Measurements from ENCODE around the gene SLC38A2.

DNA sequence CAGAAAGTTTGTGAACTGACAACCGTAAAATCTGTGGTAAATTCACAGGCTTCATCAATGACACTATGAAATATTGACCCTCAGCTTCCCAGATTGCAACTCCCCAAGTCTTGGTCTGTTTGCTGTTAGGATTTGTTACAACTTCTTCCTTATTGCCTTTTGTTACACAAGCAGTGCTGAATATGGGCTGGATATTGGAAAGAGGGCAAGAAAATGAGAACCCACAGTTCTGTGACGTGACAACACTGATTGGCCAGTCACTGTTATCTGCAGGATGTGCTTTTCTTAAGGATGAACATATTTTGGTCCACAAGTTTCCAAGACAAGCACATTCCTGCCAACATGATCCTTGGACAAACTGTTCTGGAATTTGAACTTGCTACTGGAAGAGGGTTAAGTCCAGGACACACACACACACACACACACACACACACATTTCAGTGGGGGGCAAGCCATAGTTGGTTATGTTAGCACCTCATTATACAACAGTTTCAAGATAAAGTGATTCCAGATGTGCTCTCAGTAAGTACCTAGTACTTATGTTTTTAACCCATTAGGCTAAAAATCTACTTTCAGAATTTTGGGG, 16.6 kb upstream of the SLC38A2 start:
- TF ChIP-seq, protein P1, sequence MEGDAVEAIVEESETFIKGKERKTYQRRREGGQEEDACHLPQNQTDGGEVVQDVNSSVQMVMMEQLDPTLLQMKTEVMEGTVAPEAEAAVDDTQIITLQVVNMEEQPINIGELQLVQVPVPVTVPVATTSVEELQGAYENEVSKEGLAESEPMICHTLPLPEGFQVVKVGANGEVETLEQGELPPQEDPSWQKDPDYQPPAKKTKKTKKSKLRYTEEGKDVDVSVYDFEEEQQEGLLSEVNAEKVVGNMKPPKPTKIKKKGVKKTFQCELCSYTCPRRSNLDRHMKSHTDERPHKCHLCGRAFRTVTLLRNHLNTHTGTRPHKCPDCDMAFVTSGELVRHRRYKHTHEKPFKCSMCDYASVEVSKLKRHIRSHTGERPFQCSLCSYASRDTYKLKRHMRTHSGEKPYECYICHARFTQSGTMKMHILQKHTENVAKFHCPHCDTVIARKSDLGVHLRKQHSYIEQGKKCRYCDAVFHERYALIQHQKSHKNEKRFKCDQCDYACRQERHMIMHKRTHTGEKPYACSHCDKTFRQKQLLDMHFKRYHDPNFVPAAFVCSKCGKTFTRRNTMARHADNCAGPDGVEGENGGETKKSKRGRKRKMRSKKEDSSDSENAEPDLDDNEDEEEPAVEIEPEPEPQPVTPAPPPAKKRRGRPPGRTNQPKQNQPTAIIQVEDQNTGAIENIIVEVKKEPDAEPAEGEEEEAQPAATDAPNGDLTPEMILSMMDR (conservative IDR thresholded peaks at IDR 0.05; ENCODE audit: low read depth, low read length) = no peak
- TF ChIP-seq BHLHE40 (IDR thresholded peaks at IDR 0.05; ENCODE audit: low read depth, low read length) = no peak
- TF ChIP-seq ELK1 (IDR thresholded peaks at IDR 0.05; ENCODE audit: borderline replicate concordance, low read depth, low read length) = no peak
- no peak for TF ChIP-seq POLR2A (IDR thresholded peaks at IDR 0.05; ENCODE audit: low read depth, low read length)
- TF ChIP-seq MXI1 (IDR thresholded peaks at IDR 0.05; ENCODE audit: borderline replicate concordance, low read depth, low read length) = no peak
- TF ChIP-seq USF2 (IDR thresholded peaks at IDR 0.05; ENCODE audit: low read depth, low read length) = no peak
- TF ChIP-seq RAD21 (IDR thresholded peaks at IDR 0.05; ENCODE audit: low read length) = no peak
- no peak for TF ChIP-seq SMC3 (IDR thresholded peaks at IDR 0.05; ENCODE audit: low read depth, low read length)
- peak; percentile 14; the same call in 1 of the 2 replicates for TF ChIP-seq CEBPB (IDR thresholded peaks at IDR 0.05; ENCODE audit: low read depth, low read length)
- no peak; the same call in 1 of the 2 replicates for TF ChIP-seq NFE2L2 (IDR thresholded peaks at IDR 0.05; ENCODE audit: low read depth, low read length)

Data from IMR-90 (cell line).